HG03103 (cell line): ENCODE results near the gene KNTC1.
"Not testable (repeated sequence)": the region's sequence is repeated elsewhere in the genome, so short reads cannot be mapped to it uniquely, and the experiment has no call there.

Source experiments
- ATAC-seq: cut with Tn5 transposase; IDR thresholded peaks from one replicate; pipeline ENCODE4 v1.9.1; 2021; ENCODE audit warnings: low read depth; ENCODE audit not compliant: unreplicated experiment

The KNTC1 gene

GRCh38 chr12:122503783-122504590, 23.1 kb upstream of the KNTC1 start:
- no peak for ATAC-seq

GRCh38 chr12:122505419-122506051, 21.5 kb upstream of the KNTC1 start:
- no peak for ATAC-seq

GRCh38 chr12:122506393-122506938, 20.6 kb upstream of the KNTC1 start:
- no peak for ATAC-seq

- ATAC-seq, result no peak
These were observed 18.9 kb upstream of the KNTC1 start for GRCh38 chr12:122508163-122508562.

- ATAC-seq, result not testable (repeated sequence)
These were observed 14.0 kb upstream of the KNTC1 start for GRCh38 chr12:122513028-122513427.

GRCh38 chr12:122513660-122514059, 13.4 kb upstream of the KNTC1 start:
- ATAC-seq, result no peak

GRCh38 chr12:122515275-122515674, 11.8 kb upstream of the KNTC1 start:
- no peak for ATAC-seq

GRCh38 chr12:122516544-122517361, 10.3 kb upstream of the KNTC1 start:
- ATAC-seq, result no peak

GRCh38 chr12:122517877-122518276, 9.2 kb upstream of the KNTC1 start:
- ATAC-seq, result no peak

GRCh38 chr12:122518908-122519307, 8.1 kb upstream of the KNTC1 start:
- no peak for ATAC-seq

- ATAC-seq, result no peak
These were observed 7.6 kb upstream of the KNTC1 start for GRCh38 chr12:122519418-122519817.

- ATAC-seq, result no peak
These were observed 6.4 kb upstream of the KNTC1 start for GRCh38 chr12:122520676-122521075.

GRCh38 chr12:122523280-122523679, 3.8 kb upstream of the KNTC1 start:
- no peak for ATAC-seq

GRCh38 chr12:122523846-122524718, 3.0 kb upstream of the KNTC1 start:
- no peak for ATAC-seq

- ATAC-seq, result no peak
These were observed 462 bp downstream of the KNTC1 start for GRCh38 chr12:122527478-122527944.

- ATAC-seq, result no peak
These were observed 1.5 kb downstream of the KNTC1 start for GRCh38 chr12:122528582-122528981.

GRCh38 chr12:122528992-122529391, 1.9 kb downstream of the KNTC1 start:
- ATAC-seq, result no peak

- ATAC-seq, result no peak
These were observed 6.8 kb downstream of the KNTC1 start for GRCh38 chr12:122533856-122534255.

GRCh38 chr12:122537021-122537420, 10.0 kb downstream of the KNTC1 start:
- no peak for ATAC-seq

- no peak for ATAC-seq
These were observed 11.4 kb downstream of the KNTC1 start for GRCh38 chr12:122538496-122538895.
